CD4-positive, alpha-beta T cell treated with Interferon gamma for 1 hour (primary cell): ENCODE measurements around the gene NLRC5.
"Not testable (repeated sequence)": the region's sequence is repeated elsewhere in the genome, so short reads cannot be mapped to it uniquely, and the experiment has no call there.

Source experiments
- DNase-seq: peaks from one replicate; pipeline ENCODE4 v3.0.0-alpha.2; 2020

The NLRC5 gene

GRCh38 chr16:56961386-56961785 is 28.0 kb upstream of the NLRC5 start:
- no peak for DNase-seq

- DNase-seq, result no peak
These were observed 27.5 kb upstream of the NLRC5 start, which contains the start of gene CETP for GRCh38 chr16:56961851-56962281. CETP (plus strand) TSS chr16:56961950; CDS start chr16:56961980, 30 bp downstream.

GRCh38 chr16:56964243-56965148 is 24.9 kb upstream of the NLRC5 start:
- peak; percentile 88 for DNase-seq

- no peak for DNase-seq
These were observed 23.9 kb upstream of the NLRC5 start for GRCh38 chr16:56965149-56966092.

- DNase-seq, result no peak
These were observed 23.3 kb upstream of the NLRC5 start for GRCh38 chr16:56966093-56966475.

- no peak for DNase-seq
These were observed 21.6 kb upstream of the NLRC5 start for GRCh38 chr16:56967733-56968132.

GRCh38 chr16:56969769-56970168 is 19.6 kb upstream of the NLRC5 start:
- no peak for DNase-seq

- DNase-seq, result peak; percentile 56
These were observed 18.2 kb upstream of the NLRC5 start for GRCh38 chr16:56970934-56971767.

GRCh38 chr16:56971768-56972043 is 17.7 kb upstream of the NLRC5 start:
- no peak for DNase-seq

GRCh38 chr16:56972403-56973293 is 16.7 kb upstream of the NLRC5 start:
- no peak for DNase-seq

- DNase-seq, result no peak
These were observed 16.1 kb upstream of the NLRC5 start for GRCh38 chr16:56973294-56973689.

GRCh38 chr16:56973899-56974298 is 15.5 kb upstream of the NLRC5 start:
- not testable (repeated sequence) for DNase-seq

- DNase-seq, result no peak
These were observed 14.6 kb upstream of the NLRC5 start for GRCh38 chr16:56974549-56975300.

- DNase-seq, result no peak
These were observed 13.6 kb upstream of the NLRC5 start for GRCh38 chr16:56975714-56976113.

GRCh38 chr16:56977216-56977615 is 12.1 kb upstream of the NLRC5 start:
- DNase-seq, result no peak

- no peak for DNase-seq
These were observed 11.4 kb upstream of the NLRC5 start for GRCh38 chr16:56977823-56978430.

GRCh38 chr16:56980201-56980535 is 9.2 kb upstream of the NLRC5 start:
- DNase-seq, result no peak

GRCh38 chr16:56980792-56981724 is 8.3 kb upstream of the NLRC5 start:
- no peak for DNase-seq

- no peak for DNase-seq
These were observed 7.6 kb upstream of the NLRC5 start for GRCh38 chr16:56981729-56982271.
